Stimulated activated CD8-positive, alpha-beta memory T cell treated with anti-CD3 and anti-CD28 coated beads, Interleukin-7, amount 100 ng/mL, for 48 hours (primary cell): Measurements from ENCODE around the gene MEGF6.

Source experiments
- DNase-seq, 2 donors: peaks; one replicate each; pipeline ENCODE4 v3.0.0-alpha.2; 2020; ENCODE audit warnings: low read depth in 1 of 2; ENCODE audit errors: extremely low read depth in 1 of 2

Gene MEGF6

GRCh38 chr1:3611170-3612019 is at the start of gene MEGF6:
TSS of gene MEGF6 (minus strand) at chr1:3611508. CDS start at chr1:3611268, 240 bp downstream.
- DNase-seq = peak in 1 of 2 donors; percentile 42

GRCh38 chr1:3660704-3661103 is 49.4 kb upstream of the MEGF6 start:
- DNase-seq = no peak

GRCh38 chr1:3659093-3659492 is 47.8 kb upstream of the MEGF6 start:
- DNase-seq = no peak

- DNase-seq = no peak
These were observed 46.9 kb upstream of the MEGF6 start for GRCh38 chr1:3658231-3658615.

GRCh38 chr1:3657578-3658230 is 46.4 kb upstream of the MEGF6 start:
- DNase-seq = no peak

GRCh38 chr1:3657096-3657475 is 45.8 kb upstream of the MEGF6 start:
- DNase-seq = no peak

GRCh38 chr1:3656450-3657095 is 45.3 kb upstream of the MEGF6 start:
- no peak for DNase-seq

- no peak for DNase-seq
These were observed 43.4 kb upstream of the MEGF6 start for GRCh38 chr1:3654549-3655281.

- DNase-seq = no peak
These were observed 41.9 kb upstream of the MEGF6 start for GRCh38 chr1:3653286-3653618.

GRCh38 chr1:3652548-3653285 is 41.4 kb upstream of the MEGF6 start:
- DNase-seq = no peak

GRCh38 chr1:3651930-3652547 is 40.7 kb upstream of the MEGF6 start, which contains the start of gene TP73:
TSS of gene TP73 (plus strand) at chr1:3652516. CDS start at chr1:3682366, 29,850 bp downstream.
- DNase-seq = no peak

GRCh38 chr1:3651026-3651929 is 40.0 kb upstream of the MEGF6 start:
- no peak for DNase-seq

GRCh38 chr1:3650248-3651025 is 39.1 kb upstream of the MEGF6 start:
- no peak for DNase-seq

GRCh38 chr1:3649342-3650247 is 38.3 kb upstream of the MEGF6 start, which contains the start of gene WRAP73:
TSS of gene WRAP73 (minus strand) at chr1:3650103. CDS start at chr1:3649999, 104 bp downstream.
- DNase-seq = peak; percentile 77 to 90

- no peak for DNase-seq
These were observed 35.3 kb upstream of the MEGF6 start for GRCh38 chr1:3646596-3646995.

GRCh38 chr1:3645666-3646355 is 34.5 kb upstream of the MEGF6 start:
- no peak for DNase-seq
